Stimulated activated naive CD8-positive, alpha-beta T cell treated with anti-CD3 and anti-CD28 coated beads, Interleukin-15, Interleukin-2, amounts not matched to agents 100 U/mL and 50 U/mL, for 24 hours (primary cell): ENCODE data around the gene TNRC6A.
A peak's percentile ranks its signal among the peaks of the same experiment; 100 is the strongest.
"Not testable (repeated sequence)": the region's sequence is repeated elsewhere in the genome, so short reads cannot be mapped to it uniquely, and the experiment has no call there.

ENCODE experiments used
- ATAC-seq: fragments of 150-1000 bp; cut with Tn5 transposase; one replicate; pipeline ENCODE4 v1.10.0; 2021
- DNase-seq: peaks from one replicate; pipeline ENCODE4 v3.0.0; 2021

TNRC6A gene

DNA sequence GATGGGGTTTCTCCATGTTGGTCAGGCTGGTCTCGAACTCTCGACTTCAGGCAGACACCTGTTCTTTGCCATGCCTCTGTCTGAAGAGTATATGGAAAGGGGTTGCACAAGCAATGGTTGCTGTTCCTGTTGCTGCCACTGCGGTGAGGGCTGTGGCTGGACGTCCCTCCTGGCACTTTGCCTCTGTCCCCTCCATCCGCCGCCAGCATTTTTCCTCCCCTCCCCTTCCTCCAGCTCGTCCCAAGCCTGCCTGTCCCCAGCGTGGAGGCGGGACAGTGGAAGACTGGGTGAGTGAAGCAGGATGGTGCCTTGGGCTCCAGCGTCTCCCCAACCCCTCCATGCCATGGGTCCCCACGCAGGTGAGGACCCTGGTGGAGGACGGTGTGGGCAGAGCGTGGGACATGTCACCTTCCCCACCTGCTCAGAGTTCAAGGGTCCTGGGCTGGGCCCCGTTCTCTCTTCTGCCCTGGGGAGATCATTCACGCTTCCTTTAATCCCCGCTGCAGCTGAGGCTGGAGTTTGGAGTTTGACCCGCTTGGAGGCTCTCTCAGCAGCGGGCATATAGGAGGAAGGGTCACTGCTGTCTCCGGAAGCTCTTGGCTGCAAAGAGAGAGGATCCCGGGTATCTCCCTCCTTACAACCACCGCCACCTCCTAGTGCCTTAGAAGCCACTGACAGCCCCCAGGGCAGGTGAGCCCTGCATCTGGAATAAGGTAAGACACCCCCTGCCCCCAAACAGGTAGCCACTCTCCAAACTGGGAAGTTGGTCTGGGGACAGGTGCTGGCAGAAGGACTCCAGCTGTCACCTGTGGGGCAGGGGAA is 116.5 kb downstream of the TNRC6A start, which contains the start of gene SLC5A11:
Gene SLC5A11 (plus strand): TSS at position 238 of the 822 bp plus-strand sequence. CDS start 12,681 bp downstream, outside the sequence.
- ATAC-seq: no peak
- no peak for DNase-seq

DNA sequence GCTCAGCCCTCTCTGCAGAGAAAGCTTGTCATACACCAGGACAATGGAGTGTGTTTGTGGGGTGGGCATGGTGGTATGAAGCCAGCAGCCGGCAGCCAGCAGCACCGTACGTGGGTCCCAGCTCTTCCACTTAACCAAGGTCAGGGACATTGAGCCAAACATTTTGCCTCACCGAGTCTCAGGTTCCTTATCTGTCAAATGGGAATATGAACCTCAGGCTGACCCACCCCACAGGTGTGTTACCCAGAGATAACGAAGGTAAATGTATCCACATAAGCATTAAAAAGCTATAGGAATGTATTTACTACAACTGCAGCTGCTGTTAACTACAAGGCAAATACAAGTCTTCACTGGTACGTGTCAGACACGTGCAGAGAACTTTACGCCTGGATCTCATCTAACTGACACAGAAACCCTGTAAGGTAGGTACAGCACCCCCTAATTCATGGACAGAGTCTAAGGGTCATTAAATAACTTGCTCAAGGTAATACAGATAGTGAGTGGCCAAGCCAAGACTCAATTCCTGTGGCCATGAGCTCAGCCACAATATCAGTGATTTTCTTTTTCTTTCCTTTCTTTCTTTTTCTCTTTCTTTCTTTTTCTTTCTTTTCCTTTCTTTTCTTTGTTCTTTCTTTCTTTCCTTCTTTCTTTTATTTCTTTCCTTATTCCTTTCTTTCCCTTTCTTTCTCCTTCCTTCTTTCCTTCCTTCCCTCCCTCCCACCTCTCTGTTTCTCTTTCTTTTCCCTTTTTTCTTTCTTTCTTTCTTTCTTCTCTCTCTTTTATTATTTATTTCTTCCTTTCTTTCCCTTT is 117.3 kb downstream of the TNRC6A start:
- DNase-seq (no peak), ATAC-seq (no peak)

DNA sequence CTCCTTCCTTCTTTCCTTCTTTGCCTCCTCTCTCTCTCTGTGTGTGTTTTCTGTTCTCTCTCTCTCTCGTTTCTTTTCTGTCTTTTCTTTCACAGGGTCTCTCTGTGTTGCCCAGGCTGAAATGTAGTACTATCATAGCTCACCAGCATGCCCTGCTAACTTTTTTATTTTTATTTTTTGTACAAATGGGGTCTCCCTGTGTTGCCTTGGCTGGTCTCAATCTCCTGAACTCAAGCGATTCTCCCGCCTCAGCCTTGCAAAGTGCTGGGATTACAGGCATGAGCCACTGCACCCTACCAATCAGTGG is 117.9 kb downstream of the TNRC6A start:
- ATAC-seq (no peak), DNase-seq (no peak)

DNA sequence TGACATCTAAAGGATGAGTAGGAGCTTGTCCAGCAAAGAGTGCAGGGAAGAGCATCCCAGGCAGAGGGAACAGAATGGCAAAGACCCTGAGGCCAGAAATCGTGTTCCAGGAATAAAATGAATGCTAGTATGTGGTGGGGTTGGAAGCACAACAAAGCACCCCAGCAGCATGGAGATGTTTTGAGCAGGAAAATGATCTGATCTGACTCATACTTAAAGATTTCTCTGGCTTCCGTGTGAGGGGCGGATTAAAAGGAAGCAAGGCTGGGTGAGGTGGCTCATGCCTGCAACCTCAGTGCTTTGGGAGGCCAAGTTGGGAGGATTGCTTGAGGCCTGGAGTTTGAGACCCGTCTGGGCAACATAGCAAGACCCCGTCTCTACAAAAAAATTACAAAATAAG is 118.6 kb downstream of the TNRC6A start:
- ATAC-seq (no peak), DNase-seq (no peak)

DNA sequence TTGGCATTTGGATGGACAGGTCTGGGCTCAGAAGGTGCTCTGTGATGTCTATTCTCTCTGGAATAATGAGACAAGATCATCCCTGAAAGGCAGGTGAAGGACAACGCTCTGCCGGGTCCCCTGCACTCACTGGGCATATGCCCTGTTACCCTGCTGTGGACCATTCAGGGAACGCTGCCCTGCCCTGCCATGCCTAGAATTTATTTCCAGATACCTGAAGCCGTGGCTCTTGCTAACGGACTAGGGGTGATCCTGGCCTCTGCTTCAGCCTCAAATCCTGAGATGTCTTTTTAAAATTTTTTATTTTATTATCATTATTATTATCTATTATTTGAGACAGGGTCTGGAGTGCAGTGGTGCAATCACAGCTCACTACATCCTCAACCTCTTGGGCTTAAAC is 120.2 kb downstream of the TNRC6A start:
- no peak for ATAC-seq
- no peak for DNase-seq

DNA sequence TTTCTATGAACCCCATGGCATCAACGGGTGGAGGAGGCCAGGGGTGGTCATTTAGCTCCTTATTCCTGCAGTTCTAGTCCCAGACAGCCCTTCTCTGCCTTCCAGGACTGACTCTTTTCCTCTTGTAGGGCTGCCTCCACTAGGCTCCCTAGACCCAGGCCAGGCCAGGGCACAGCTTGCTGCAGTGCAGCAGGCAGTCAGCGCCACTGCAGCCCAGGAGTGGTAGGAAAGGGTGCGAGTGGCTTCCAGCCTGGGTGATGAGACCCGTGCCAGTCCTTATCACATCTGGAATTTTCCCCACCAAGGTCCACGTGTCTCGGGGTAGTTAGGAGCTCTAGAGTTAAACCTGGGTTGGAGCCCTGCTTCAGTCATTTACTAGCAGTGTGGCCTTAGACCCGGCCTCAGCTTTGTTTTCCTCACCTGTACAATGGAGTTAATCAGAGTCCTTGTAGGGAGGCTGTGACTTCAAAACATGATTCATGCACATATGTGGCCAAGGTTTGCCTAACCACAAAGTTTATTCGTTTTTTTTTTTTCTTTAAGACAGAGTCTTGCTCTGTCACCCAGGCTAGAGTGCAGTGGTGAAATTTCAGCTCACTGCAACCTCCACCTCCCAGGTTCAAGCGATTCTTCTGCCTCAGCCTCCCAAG is 121.0 kb downstream of the TNRC6A start:
- ATAC-seq (peak; percentile 66), DNase-seq (no peak)

DNA sequence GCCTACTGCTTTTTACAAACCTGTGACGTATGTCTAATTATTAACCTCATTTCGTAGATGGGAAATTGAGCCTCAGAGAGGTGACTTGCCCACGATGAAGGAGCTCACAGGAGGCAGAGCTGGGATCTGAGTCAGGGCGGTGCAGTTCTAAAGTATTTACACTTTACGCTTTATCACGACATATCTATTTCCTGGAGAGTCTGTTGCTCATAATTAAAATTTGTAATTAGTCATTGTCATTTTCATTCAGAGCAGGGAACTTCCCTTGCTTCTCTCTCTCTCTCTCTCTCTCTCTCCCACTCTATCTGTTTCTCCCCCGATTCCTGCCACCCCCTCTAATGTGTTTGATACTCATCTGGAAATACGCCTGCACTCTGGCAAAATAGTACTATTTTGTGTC is 122.2 kb downstream of the TNRC6A start:
- DNase-seq (no peak), ATAC-seq (peak; percentile 60)

DNA sequence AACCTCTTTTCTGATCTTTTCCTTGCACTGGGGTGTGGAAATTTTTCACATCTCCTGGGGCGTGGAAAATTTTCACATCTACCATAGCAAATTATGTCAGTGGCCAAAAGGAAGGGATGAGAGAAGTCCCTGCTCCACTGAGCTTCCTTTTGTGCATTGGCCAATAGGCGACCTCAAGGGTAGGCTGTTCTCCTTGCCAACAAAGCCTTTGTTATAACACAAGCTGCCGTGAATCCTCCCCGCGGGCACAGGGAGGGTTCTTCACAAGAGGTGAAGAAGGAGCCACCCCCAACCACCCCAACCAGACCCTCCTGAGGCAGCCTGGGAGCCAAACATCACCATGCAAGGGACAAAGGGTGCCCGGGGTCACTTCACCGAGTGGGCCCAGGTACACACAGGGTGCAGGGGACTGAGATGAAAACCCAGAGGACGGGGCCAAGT is 122.8 kb downstream of the TNRC6A start:
- no peak for ATAC-seq
- DNase-seq: no peak

DNA sequence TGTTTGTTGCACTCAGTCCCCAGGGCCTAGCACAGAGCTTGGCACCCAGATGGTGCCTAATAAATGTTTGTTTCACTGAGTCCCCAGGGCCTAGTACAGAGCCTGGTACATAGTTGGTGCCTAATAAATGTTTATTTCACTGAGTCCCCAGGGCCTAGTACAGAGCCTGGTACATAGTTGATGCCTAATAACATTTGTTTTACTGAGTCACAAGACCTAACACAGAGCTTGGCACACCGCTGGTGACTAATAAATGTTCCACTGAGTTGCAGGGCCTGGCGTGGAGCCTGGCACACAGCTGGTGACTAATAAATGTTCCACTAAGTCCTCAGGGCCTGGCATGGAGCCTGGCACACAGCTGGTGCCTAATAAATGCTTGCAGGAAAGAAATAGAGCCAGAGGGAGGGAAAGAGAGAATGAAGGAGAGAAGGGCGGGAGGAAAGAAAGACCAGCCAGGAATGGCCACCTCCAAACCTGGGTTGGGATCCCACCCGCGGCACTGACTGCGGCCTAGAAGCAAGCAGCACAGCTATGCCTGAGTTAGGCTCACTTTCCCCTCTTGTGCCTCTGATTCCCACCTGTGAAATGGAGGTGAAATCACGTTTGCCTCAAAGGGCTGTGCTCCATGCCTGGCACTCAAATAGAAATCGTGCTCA is 123.8 kb downstream of the TNRC6A start:
- ATAC-seq (no peak), DNase-seq (no peak)

DNA sequence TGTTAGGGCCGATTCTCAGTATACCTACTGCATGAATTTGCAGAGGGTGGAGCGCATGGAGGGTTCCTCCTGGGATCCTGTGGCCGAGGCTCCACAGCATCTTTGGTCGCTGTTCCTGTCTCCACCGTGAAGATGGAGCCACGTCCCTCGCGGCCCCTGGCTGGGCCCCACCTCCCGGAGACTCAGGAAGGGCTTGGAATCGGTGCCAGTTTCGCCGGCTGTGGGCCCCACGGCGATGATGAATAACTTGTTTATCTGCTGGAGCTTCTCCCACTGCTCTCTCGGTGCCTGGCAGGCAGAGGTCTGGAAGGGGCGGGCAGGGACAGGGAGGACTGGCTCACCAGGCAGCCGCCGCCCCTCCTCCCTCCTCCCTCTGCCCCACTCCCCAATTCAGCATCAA is 124.4 kb downstream of the TNRC6A start:
- DNase-seq (no peak), ATAC-seq (no peak)

DNA sequence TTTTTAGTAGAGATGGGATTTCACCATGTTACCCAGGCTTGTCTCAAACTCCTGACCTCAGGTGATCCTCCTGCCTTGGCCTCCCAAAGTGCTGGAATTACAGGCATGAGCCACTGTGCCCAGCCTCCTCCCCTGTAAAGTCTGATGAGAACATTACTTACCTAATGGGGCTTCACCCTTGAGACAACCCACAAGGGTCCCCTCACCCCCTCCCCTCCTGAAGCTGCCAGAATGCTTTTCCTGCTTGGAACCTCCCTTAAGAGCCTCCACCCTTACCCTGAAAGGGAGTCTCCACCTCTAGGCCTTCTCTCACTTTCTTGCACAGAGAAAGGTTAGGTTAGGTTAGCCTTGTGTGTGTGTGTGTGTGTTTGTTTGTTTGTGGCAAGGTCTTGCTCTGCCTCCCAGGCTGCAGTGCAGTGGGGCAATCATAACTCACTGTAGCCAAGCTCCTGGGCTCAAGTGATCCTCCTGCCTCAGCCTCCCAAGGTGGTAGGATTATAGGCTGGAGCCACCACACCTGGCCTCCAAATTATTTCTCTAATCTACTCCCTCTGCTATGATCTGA is 125.2 kb downstream of the TNRC6A start:
- no peak for ATAC-seq
- DNase-seq: no peak

DNA sequence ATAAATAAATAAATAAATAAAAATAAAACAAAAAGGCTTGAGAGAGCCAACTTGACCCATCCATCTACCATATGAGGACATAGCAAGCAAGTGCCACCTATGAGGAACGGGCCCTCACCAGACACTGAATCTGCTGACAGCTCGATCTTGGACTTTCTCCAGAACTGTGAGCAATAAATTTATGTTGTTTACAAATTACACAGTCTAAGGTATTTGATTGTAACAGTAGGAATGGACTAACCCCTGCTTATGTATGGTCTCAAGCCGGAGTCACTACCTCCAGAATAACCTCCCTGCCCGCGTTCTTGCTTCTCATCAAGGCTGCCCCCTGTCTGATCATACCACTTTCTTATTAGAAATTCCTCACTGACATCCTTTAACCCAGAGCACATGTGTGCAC is 126.2 kb downstream of the TNRC6A start:
- no peak for DNase-seq
- ATAC-seq: no peak

DNA sequence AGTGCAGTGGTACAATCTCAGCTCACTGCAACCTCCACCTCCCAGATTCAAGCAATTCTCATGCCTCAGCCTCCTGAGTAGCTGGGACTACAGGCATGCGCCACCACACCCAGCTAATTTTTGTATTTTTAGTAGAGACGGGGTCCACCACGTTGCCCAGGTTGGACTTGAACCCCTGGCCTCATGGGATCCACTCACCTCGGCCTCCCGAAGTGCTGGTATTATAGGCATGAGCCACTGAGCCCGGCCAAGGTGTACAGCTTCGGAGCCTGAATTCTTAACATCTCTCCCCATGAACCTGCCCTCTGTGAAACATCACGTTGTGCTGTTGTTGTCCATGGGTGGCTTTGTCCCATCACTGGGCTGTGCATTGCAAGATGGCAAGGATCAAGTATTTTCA is 127.4 kb downstream of the TNRC6A start:
- DNase-seq, ATAC-seq: not testable (repeated sequence)

DNA sequence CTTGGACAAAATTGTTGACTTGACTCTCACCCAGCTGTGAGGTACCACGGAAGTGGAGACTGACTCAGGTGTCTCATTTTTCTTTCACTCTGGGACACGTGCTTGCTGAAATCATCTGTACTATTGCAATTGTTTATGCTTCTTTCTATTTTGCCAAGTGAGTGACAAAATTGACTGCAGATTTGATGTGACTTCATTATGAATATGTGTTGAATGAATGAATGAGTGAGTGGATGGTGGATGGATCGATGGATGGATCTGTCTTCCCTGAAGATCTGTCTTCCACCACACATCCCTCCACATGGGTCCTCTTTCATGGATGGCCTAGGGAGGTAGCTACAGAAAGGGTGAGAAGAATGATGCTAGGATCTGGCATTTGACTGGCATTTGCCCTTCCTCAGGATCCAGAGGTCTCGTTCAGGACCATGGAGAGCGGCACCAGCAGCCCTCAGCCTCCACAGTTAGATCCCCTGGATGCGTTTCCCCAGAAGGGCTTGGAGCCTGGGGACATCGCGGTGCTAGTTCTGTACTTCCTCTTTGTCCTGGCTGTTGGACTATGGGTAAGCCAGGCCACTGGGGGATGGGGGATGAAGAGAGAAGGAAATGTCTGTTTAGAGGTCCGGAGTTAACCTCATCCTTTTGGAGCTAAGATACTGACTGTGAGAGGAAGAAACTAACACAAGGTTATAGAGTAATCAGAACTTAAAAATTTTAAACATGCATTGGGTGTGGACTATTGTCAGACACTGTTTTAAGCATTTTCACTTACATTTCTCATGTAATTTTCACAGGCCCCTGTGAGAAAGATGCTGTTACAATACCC is 129.0 kb downstream of the TNRC6A start:
- no peak for ATAC-seq

DNA sequence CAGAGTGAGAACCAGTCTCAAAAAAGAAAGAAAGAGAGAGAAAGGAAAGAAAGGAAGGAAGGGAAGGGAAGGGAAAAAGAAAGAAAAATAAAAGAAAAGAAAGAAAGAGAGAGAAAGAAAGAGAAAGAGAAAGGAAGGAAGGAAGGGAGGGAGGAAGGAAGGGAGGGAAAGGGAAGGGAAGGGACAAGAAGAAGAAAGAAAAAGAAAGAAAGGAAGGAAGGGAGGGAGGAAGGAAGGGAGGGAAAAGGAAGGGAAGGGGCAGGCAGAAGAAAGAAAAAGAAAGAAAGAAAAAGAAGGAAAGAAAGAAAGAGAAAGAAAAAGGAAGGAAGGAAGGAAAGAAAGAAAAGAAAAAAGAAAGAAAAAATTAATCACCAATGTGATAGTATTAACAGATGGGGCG is 132.0 kb downstream of the TNRC6A start:
- DNase-seq (no peak), ATAC-seq (no peak)

More for the DNA sequence above, 129.0 kb downstream of the TNRC6A start:
- peak; percentile 61 for DNase-seq

DNA sequence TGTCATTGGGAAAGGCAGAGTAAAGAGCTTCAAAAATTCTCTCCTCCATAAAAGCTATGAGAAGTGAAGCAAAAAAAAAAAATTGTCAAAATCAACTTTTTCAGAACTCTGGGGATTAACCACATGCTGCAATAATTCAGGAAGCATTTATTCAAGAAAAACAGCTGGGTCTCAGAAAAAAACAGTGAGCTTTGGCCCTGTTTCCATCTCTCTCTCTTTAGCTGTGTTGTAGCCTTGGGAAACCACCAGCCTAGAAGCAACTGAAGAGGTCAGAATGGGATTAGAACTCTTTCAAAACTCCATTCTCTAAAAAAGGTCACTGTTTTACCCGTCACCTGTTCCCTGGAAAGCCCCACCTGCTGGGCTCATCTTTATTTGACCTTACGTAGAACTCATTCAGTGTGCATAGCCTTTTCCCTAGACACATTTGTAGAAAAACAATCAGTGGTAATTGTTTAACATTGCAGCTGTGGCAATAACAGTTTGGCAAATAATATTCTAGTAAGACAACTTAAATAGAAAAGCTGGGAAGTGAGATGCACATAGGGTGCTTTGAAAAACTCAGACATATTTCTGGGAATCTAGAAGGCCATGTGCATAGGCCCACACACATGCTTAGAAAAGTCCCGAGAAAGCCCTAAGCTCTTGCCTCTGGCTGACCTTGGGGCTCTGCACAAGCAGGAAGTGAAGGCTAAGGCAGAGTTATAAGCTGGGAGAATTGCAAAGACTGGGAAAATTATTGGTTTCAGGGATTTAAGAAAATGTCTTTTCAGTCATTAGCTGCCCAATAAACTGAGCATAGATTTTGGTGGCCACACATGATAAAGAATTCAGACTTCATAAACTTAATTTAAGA is 134.4 kb downstream of the TNRC6A start:
- ATAC-seq: no peak
- DNase-seq: no peak

DNA sequence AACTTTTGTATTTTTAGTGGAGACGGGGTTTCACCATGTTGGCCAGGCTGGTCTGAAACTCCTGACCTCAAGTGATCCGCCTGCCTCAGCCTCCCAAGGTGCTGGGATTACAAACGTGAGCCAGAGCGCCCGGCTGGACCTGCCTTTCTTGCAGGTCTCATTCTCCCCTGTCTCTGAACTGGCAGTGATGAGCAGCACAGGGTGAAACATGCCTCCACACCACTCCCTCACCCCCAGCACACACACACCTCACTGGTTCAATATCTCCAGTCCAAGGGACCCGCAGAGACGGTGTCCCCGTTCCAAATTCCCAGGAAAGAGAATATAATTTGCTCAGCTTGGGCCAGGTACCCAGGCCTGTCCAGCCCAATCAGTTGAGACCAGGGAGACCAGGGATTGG is 139.6 kb downstream of the TNRC6A start:
- ATAC-seq (no peak), DNase-seq (no peak)

DNA sequence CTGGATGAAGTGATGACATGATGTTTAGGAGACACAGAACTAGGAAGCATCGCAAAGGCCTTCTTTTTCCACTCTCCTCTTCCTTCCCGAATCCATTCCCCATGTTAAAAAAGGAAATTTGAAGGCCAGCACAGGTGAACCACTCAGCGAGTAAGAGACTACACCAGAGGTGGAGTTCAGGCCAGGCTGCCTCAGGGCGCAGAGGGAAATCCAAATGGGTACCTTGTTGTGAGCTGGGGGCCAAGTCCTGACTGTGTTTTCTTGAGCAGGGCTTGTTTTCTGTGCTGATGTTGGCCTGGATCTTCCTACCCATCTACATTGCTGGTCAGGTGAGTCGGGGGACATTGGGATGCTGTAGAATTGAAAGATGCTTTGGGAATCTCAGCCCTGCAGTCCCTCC is 142.4 kb downstream of the TNRC6A start:
- ATAC-seq (no peak), DNase-seq (no peak)

DNA sequence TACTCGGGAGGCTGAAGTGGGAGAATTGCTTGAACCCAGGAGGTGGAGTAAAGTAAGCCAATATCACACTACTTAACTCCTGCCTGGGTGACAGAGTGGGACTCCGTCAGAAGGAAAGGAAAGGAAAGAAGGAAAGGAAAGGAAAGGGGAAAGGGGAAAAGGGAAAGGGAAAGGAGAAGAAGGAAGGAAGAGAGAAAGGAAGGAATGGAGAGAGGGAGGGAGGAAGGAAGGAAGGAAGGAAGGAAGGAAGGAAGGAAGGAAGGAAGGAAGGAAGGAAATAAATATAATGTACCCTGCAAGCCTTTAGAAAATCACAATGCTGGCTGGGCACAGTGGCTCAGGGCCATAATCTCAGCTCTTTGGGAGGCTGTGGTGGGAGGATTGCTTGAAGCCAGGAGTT is 143.6 kb downstream of the TNRC6A start:
- ATAC-seq: no peak

DNA sequence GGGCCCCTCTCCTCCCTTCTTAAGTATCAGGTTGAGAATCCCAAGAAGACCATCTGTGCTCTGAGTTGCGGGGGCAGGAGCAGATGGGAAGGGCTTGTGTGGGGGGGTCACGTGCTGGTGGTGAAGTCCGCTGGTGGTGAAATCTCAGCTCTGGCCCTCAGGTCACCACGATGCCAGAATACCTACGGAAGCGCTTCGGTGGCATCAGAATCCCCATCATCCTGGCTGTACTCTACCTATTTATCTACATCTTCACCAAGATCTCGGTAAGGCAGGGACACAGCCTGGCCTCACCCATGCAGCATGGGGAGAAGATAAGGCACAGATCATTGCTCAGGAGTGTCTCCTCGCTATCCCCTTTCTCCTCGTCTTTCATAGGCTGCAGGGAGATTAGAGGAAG is 146.0 kb downstream of the TNRC6A start:
- DNase-seq (no peak), ATAC-seq (no peak)

More for the DNA sequence above, 143.6 kb downstream of the TNRC6A start:
- DNase-seq: no peak
